Endothelial cell of umbilical vein (primary cell): ENCODE measurements around the gene TP73. TPM values are rescaled to one million over a fixed set of nuclear protein-coding genes. Genes with fewer than 3 reads are reported as not detected.

Source experiments
- BruUV-seq: library from RNA; stranded (reverse); fragments of 400-500 nt; replicated peaks from 2 replicates; lab custom pipeline; 2021; lab: Mats Ljungman, UMichigan
- CTCF ChIA-PET: fragments of 300-600, 350-600 bp; sonication (Branson Sonifier 250); formaldehyde crosslinking; loops from one replicate; lab custom pipeline; 2021; ENCODE audit warnings: antibody characterized with exemption, inconsistent platforms; lab: Charles Lee
- POLR2A ChIA-PET: fragments of 300-600, 350-600 bp; sonication (Branson Sonifier 250); formaldehyde crosslinking; loops from one replicate; lab custom pipeline; 2021; ENCODE audit warnings: antibody characterized with exemption, inconsistent platforms; lab: Charles Lee
- DNase-seq: peaks from one replicate; pipeline ENCODE4 v3.0.0-alpha.2; 2011; ENCODE audit warnings: low read depth, low spot score
- FAIRE-seq: peaks from 2 replicates; lab custom pipeline; 2011; peaks lifted over from hg19 to GRCh38; lab: Jason Lieb, UNC
- H2AFZ ChIP-seq: 2 replicates; pipeline ENCODE4 v1.6.0; 2012; ENCODE audit warnings: low read depth, low read length, control low read depth, inconsistent platforms
- H3K27ac ChIP-seq: 2 replicates; pipeline ENCODE4 v1.5.1; 2011; ENCODE audit warnings: low read depth, mild to moderate bottlenecking, control low read depth, low read length, moderate library complexity; ENCODE audit not compliant: insufficient read depth
- H3K27me3 ChIP-seq, 2 experiments: 2 replicates each; pipeline versions ENCODE4 v1.6.0 to v1.6.1; 2011; ENCODE audit warnings: low read length in 2 of 2, mixed read lengths in 1 of 2; ENCODE audit not compliant: control insufficient read depth in 2 of 2, insufficient read depth in 2 of 2
- H3K36me3 ChIP-seq, 2 experiments: 2 replicates in 1 of 2; 3 replicates in 1 of 2; pipeline ENCODE4 v1.5.1; 2011; ENCODE audit warnings: low read length in 2 of 2, mild to moderate bottlenecking in 1 of 2, moderate library complexity in 1 of 2; ENCODE audit not compliant: control insufficient read depth in 2 of 2, insufficient read depth in 2 of 2; ENCODE audit errors: extremely low read depth in 1 of 2
- H3K4me1 ChIP-seq: 3 replicates; pipeline ENCODE4 v1.5.1; 2011; ENCODE audit warnings: mild to moderate bottlenecking, low read length; ENCODE audit not compliant: control insufficient read depth, insufficient read depth; ENCODE audit errors: extremely low read depth
- H3K4me2 ChIP-seq: 2 replicates; pipeline ENCODE4 v1.6.1; 2011; ENCODE audit warnings: low read length, control low read depth, mixed read lengths; ENCODE audit not compliant: insufficient read depth
- H3K4me3 ChIP-seq, 3 experiments: fragments of 200-600 bp in 1 of 3; sonication (generic), shearing (Covaris generic) in 1 of 3; replicated peaks in 1 of 3; 2 replicates each; pipeline ENCODE4 v1.5.1; 2011 to 2016; ENCODE audit warnings: control low read depth in 3 of 3, low read length in 3 of 3, mild to moderate bottlenecking in 2 of 3, inconsistent platforms in 1 of 3, low read depth in 1 of 3, moderate library complexity in 1 of 3; ENCODE audit not compliant: insufficient read depth in 1 of 3
- H3K79me2 ChIP-seq: 2 replicates; pipeline ENCODE4 v1.6.0; 2012; ENCODE audit warnings: low read length, inconsistent platforms; ENCODE audit not compliant: control insufficient read depth, insufficient read depth
- H3K9ac ChIP-seq: replicated peaks from 2 replicates; pipeline ENCODE3; 2011; ENCODE audit warnings: low read length, control low read depth; ENCODE audit not compliant: insufficient read depth; ENCODE audit errors: extremely low read depth
- H3K9me1 ChIP-seq: replicated peaks from 3 replicates; pipeline ENCODE4 v1.6.0; 2011; ENCODE audit warnings: mild to moderate bottlenecking, low read length; ENCODE audit not compliant: control insufficient read depth, insufficient read depth; ENCODE audit errors: extremely low read depth
- H3K9me3 ChIP-seq: replicated peaks from 2 replicates; pipeline ENCODE4 v1.5.1; 2012; ENCODE audit warnings: low read length, inconsistent platforms; ENCODE audit not compliant: control insufficient read depth, insufficient read depth
- H4K20me1 ChIP-seq: replicated peaks from 2 replicates; pipeline ENCODE3; 2011; ENCODE audit warnings: mild to moderate bottlenecking, low read length; ENCODE audit not compliant: control insufficient read depth, insufficient read depth; ENCODE audit errors: extremely low read depth
- CTCF ChIP-seq, 2 donors: IDR thresholded peaks; 1 replicate in 1 of 2; 2 replicates in 1 of 2; pipeline ENCODE4 v1.5.1; 2011; ENCODE audit warnings: low read length in 2 of 2, mild to moderate bottlenecking in 2 of 2, moderate library complexity in 2 of 2, control low read depth in 1 of 2, inconsistent platforms in 1 of 2, low read depth in 1 of 2; ENCODE audit not compliant: insufficient read depth in 1 of 2; ENCODE audit errors: extremely low read depth in 1 of 2
- EZH2 ChIP-seq: IDR thresholded peaks from 2 replicates; pipeline ENCODE4 v1.6.1; 2012; ENCODE audit warnings: borderline replicate concordance, low read depth, mild to moderate bottlenecking, moderate library complexity, low read length, inconsistent platforms; ENCODE audit not compliant: severe bottlenecking
- FOS ChIP-seq: IDR thresholded peaks from 2 replicates; pipeline ENCODE4 v1.6.1; 2011; ENCODE audit warnings: mild to moderate bottlenecking, low read length, moderate library complexity, borderline replicate concordance; ENCODE audit not compliant: insufficient read depth
- GATA2 ChIP-seq: IDR thresholded peaks from 2 replicates; pipeline ENCODE4 v1.7.0; 2011; ENCODE audit warnings: low read depth, mild to moderate bottlenecking, moderate library complexity, mixed read lengths, low read length; ENCODE audit not compliant: insufficient read length, insufficient read depth
- JUN ChIP-seq: IDR thresholded peaks from 2 replicates; pipeline ENCODE4 v1.6.1; 2011; ENCODE audit warnings: borderline replicate concordance, low read depth; ENCODE audit not compliant: insufficient read length, insufficient read depth
- MAX ChIP-seq: IDR thresholded peaks from 2 replicates; pipeline ENCODE4 v1.6.1; 2011; ENCODE audit not compliant: insufficient read depth, insufficient read length
- MYC ChIP-seq: IDR thresholded peaks from one replicate; pipeline ENCODE4 v1.6.1; 2011; ENCODE audit warnings: mild to moderate bottlenecking, low read depth, low read length
- POLR2A ChIP-seq: IDR thresholded peaks from 2 replicates; pipeline ENCODE4 v1.6.1; 2012; ENCODE audit warnings: low read depth, mild to moderate bottlenecking, control low read depth, low read length
- POLR2AphosphoS5 ChIP-seq: IDR thresholded peaks from 2 replicates; pipeline ENCODE4 v1.6.1; 2012; ENCODE audit warnings: low read depth, mild to moderate bottlenecking, control low read depth, low read length, moderate library complexity; ENCODE audit not compliant: insufficient read depth
- dilution Hi-C: fragments of 300-500 bp; cut with MboI; formaldehyde crosslinking; loops from one replicate; pipeline ENCODE4 v1.15.0; 2019; ENCODE audit warnings: low sequenced_read_pairs; ENCODE audit not compliant: extremely low pct_ligation_motif_present
- intact Hi-C: fragments of 100-400 bp; cut with micrococcal nuclease; formaldehyde crosslinking; loops from one replicate; pipeline ENCODE4 v1.10.0; 2022
- polyA plus RNA-seq, 4 experiments: library from polyadenylated mRNA; depleted of rRNA in 3 of 4; stranded (reverse) in 3 of 4; unstranded in 1 of 4; fragments of >200 nt; gene quantifications; 2 replicates each; pipeline versions ENCODE4 v1.2.1 to v1.2.3, GENCODE V29; 2011 to 2012; ENCODE audit warnings: missing spikeins in 1 of 4
- total RNA-seq: library from RNA; stranded (reverse); gene quantifications from 2 replicates; pipeline ENCODE4 v1.2.3, GENCODE V29; 2021

Gene TP73
- total and polyA plus RNA-seq, 2 donors (not counting 3 experiments of a cell fraction or from before 2014, with no cell fraction given) = 0.03 to 0.15 TPM

DNA sequence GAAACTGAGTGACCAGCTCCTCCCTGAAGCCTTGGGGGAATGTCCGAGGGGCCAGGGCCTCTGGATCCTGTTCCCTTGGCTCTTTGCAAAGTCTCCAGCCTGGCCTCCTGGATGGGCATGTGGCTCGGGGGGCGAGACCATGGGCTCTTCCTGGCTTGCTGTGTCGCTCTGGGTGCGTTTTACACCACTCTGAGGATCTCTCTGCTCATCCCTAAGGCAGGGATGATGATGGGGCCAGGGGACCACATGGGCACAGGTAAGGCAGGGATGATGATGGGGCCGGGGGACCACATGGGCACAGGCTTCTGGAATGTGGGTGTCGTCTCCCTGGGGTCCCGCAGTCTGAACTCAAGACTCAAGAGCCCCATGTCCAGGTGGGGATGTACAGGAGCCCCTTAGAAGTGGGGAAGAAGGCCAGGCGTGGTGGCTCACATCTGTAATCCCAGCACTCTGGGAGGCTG is 17.7 kb downstream of the TP73 start:
- no peaks in the 10 kb centered on the region for H3K36me3 ChIP-seq
- no peaks in the 10 kb centered on the region for H4K20me1 ChIP-seq
- peaks cover 6% of the 10 kb centered on the region for H3K4me1 ChIP-seq
- POLR2A ChIA-PET = no interaction called here
- no TSS peak for BruUV-seq
- CTCF ChIA-PET = interaction anchor here (1.1 to 2.3 kb wide), 2 partner anchors 10 to 54 kb away, joined by 3 to 6 read pairs; no protein-coding TSS in a partner anchor
- no peaks in the 10 kb centered on the region for H3K79me2 ChIP-seq
- no peak overlapping the region for H3K27ac ChIP-seq
- dilution Hi-C loops = no loop called here
- DNase-seq (no peak), FAIRE-seq (no peak)
- H3K9ac ChIP-seq = no peak overlapping the region
- intact Hi-C loops = no loop called here
- H3K4me3 ChIP-seq = no peak overlapping the region
- H3K4me2 ChIP-seq = no peak overlapping the region
- no peak for TF ChIP-seq JUN
- no peak for TF ChIP-seq FOS
- TF ChIP-seq MYC = no peak
- no peak for TF ChIP-seq MAX
- TF ChIP-seq POLR2AphosphoS5 = no peak
- TF ChIP-seq POLR2A = no peak
- no peak for TF ChIP-seq EZH2
- TF ChIP-seq CTCF (IDR thresholded peaks at IDR 0.05; ENCODE audit: extremely low read depth in 1 of 2, insufficient read depth in 1 of 2, low read depth in 1 of 2, low read length in 2 of 2) = no peak
- TF ChIP-seq GATA2 = no peak
- H2AFZ ChIP-seq = no peak overlapping the region
- no peaks in the 10 kb centered on the region for H3K27me3 ChIP-seq
- H3K9me1 ChIP-seq = no peaks in the 10 kb centered on the region
- H3K9me3 ChIP-seq = no peaks in the 10 kb centered on the region
